GM21825 (cell line): Measurements from ENCODE around the gene SETD1B.

Experiments
- ATAC-seq: cut with Tn5 transposase; IDR thresholded peaks from one replicate; pipeline ENCODE4 v1.9.1; 2021; ENCODE audit warnings: mild to moderate bottlenecking, moderate library complexity; ENCODE audit not compliant: unreplicated experiment

The SETD1B gene

DNA sequence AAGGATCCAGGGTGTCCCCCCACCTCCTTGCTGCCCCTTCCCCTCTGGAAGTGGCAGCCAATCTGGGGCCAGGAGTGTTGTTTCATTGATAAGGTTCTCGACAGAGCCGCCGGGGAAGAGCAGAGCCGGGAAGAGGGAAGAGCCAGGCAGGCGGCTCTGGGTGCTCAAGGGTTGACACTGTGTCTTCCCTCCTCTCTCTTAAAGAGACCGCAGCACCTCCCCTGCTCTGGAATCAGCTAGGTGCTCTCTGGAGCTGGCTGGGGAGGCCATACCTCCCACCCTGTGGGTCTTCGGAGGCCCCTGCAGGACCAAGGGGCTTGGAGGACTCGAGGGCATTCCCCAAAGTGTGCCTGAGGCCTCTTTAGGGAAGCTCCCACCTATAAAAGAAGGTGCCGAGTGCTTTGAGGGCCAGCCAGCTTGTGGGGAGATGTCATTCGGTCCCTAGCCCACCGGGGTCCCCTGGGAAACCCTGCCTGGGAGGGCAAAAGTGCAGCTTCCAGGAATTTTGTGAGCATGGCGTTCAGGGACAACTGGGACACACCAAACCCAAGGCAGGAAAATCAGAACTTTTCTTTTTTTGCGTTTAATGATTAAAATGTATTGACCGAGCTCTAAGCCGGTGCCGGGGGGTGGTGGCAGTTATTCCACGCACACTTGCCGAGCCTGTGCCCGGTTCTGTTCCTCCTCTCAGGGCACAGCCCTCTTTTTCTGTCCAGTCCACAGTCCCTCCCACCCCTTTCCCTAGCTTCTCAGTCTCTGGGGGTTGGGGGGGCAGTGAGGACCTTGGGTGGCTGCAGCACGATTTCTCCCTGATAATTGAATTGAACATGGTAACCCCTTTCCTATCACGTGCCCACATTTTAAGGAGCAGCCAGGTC is 3.0 kb downstream of the SETD1B start:
- ATAC-seq, result no peak

GRCh38 chr12:121807642-121808347 is 4.0 kb downstream of the SETD1B start:
- ATAC-seq, result no peak

DNA sequence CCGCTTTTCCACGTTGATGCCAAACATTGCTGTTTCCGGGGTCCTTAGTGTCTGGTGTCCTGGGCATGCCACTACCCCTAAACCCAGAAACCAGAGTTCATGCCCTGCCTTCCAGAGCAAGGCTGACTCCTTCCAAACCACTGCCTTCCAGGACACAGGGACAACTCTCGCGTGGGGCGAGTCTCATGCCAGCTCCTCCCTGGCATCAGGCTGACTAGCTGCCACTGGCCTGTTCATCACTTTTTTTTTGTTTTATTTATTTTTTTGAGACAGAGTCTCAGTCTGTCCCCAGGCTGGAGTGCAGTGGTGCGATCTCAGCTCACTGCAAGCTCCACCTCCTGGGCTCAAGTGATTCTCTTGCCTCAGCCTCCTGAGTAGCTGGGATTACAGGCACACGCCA is 4.8 kb downstream of the SETD1B start:
- ATAC-seq, result no peak

DNA sequence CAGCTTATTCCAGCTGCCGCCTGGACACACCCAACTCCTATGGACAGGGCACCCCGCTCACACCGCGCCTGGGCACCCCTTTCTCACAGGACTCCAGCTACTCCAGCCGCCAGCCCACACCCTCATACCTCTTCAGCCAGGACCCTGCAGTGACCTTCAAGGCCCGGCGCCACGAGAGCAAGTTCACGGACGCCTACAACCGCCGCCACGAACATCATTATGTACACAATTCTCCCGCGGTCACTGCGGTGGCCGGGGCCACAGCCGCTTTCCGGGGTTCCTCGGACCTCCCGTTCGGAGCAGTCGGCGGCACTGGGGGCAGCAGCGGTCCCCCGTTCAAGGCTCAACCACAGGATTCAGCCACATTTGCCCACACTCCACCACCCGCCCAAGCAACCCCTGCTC is 5.9 kb downstream of the SETD1B start:
- ATAC-seq, result no peak

DNA sequence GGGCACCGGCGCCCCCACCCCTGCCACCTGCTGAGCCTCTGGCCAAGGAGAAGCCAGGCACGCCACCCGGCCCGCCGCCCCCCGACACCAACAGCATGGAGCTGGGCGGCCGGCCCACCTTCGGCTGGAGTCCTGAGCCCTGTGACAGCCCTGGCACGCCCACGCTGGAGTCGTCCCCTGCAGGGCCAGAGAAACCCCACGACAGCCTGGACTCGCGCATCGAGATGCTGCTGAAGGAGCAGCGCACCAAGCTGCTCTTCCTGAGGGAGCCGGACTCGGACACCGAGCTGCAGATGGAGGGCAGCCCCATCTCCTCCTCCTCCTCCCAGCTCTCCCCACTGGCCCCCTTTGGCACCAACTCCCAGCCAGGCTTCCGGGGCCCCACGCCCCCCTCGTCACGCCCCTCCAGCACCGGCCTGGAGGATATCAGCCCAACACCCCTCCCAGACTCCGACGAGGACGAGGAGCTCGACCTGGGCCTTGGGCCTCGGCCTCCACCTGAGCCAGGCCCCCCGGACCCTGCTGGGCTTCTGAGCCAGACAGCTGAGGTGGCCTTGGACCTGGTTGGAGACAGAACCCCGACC is 6.5 kb downstream of the SETD1B start:
- no peak for ATAC-seq

DNA sequence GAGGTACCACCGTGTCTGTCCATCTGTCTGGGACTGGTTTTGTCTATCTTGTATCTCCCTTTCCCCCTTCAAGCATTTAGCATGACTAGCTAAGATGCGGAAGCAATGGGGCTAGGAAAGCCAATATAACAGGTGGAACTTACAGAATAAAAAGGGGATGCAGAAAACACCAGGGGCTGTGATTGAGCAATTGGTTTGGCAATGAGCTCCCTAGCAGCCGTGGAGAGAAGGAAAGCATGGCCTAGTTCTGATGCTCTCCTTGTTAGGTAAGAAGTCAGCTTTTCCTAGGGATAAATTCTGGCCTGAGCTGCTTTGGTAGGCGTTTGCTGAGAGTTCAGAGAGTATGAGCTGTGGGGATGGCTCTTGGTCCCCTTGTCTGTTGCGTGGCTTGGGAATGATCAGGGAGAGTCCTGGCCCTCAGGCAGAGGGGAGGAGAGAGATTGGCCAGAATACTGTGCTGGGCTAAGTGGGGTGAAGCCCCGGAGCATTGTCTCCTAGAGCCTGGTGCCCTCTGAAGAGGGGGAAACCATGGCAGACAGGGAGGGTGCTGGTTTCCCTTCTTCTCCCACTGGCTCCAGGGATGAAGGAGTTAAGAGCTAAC is 7.1 kb downstream of the SETD1B start:
- no peak for ATAC-seq

DNA sequence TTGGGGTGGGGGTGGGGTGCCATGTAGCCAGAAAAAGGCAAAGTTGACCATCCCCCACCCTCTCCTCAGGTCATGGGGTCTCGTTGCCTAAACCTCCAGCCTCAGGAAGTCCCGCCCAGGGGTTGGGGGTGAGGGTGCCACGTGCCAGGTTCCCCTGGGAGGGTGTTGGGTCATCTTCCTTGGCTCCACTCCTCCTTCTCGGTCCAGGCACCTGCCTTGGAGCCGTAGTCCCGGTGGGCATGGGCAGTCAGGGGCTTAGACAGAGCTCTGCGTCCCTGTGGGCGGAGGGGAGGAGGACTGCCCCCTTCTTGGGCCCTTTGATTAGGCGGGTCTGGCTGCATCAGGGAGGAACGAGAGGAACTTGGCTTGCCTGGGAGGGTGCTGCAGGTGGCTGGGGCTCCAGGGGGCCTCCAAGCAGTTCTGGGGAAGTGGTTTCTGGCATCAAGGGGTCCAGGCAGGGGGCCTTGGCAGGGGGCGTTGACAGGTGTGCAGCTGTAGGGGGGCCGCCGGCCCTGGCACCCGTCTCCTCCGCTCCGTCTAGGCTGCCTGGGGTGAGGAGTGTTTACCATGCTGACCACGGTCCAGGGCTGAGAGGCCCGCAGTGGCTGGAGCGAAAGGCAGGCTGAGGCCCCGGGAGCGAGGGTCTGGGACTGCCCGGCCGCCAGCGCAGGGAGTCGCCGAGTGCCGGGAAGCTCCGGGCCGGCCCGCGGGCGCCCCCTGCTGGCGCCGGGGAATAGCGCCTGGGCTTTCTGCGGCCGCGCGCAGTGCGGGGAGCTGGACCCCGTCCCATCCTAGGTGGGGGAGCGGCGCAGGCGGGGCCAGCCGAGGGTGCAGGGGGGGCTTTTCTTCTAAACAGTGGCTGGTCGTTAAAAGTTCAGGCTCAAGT is 7.9 kb downstream of the SETD1B start:
- peak; percentile 64 for ATAC-seq

GRCh38 chr12:121812320-121812871 is 8.6 kb downstream of the SETD1B start:
- peak; percentile 15 for ATAC-seq

DNA sequence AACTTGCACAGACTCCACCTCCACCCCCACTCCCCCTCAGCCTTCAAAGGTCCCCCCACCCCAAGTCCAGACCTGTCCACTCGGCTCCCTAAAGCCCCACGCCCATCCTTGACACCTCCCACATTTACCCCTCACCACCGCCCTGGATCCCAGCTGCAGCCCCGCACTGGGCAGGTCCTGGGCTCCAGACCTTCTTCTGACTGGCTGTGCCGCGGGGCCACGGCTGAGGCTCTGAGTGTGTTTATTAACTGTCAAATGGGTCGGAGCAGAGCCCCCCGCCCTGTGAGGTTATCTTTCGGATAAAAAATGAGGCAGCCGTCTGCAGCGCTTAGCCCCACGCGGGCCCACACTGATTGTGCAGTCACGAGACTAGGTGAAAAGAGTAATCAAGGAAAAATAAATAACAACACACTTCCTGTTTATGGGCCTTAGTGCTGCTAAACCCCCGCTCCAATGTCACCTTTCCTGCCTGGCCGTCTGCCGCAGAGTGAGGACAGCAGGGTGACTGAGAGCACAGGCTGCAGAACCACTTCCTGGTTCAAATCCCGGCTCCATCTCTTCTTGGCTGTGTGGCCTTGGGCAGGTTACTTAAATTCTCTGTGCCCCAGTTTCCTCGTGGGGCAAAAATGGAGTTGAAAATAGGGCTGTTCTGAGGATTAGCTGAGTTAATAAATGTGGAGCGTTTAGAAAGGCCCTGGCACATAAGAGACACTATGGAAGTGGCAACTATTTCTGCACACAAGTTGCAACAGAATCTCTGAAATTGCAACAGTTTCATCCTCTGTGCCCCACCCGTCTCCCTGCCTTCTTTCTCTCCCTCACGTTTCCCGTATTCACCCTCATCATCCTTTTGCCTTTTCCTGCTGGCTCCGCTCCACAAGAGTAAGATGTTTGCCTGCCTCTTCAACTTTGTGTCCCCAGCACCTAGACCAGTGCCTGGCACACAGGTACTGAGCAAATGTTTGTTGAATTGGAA is 9.4 kb downstream of the SETD1B start:
- no peak for ATAC-seq

DNA sequence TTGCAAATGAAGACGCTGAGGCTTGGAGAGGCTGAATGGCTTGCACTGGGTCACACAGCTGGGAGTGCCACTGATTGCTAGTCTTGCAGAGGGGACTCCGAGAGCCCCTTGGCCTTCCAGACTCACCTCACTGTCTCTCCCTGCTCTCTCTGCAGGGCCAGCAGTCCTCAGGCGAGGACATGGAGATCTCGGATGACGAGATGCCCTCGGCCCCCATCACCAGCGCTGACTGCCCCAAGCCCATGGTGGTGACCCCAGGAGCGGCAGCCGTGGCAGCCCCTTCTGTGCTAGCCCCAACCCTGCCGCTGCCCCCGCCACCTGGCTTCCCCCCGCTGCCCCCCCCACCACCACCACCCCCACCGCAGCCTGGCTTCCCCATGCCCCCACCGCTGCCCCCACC is 10.1 kb downstream of the SETD1B start:
- ATAC-seq, result no peak

- no peak for ATAC-seq
Measured at GRCh38 chr12:121814429-121815119, 10.8 kb downstream of the SETD1B start.

GRCh38 chr12:121815263-121815662 is 11.5 kb downstream of the SETD1B start:
- no peak for ATAC-seq

DNA sequence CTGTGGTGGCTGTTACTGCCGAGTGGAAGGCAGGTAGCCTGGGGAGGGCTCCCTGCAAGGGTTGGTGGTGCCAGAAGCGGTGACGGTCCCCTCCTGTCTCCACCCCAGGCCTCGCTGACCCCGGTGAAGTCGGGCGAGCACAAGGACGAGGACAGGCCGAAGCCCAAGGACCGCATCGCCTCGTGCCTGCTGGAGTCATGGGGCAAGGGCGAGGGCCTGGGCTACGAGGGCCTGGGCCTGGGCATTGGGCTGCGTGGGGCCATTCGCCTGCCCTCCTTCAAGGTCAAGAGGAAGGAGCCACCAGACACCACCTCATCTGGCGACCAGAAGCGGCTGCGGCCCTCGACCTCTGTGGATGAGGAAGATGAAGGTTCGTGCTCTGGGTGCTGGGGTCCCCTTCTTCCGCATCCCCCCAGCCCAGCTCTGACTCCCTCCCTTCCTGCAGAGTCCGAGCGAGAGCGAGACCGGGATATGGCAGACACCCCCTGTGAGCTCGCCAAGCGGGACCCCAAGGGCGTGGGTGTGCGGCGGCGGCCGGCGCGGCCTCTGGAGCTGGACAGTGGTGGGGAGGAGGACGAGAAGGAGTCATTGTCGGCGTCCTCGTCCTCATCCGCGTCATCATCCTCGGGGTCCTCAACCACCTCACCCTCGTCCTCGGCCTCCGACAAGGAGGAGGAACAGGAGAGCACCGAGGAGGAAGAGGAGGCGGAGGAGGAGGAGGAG is 13.3 kb downstream of the SETD1B start:
- no peak for ATAC-seq

- no peak for ATAC-seq
Measured at GRCh38 chr12:121817648-121818043, 13.8 kb downstream of the SETD1B start.

DNA sequence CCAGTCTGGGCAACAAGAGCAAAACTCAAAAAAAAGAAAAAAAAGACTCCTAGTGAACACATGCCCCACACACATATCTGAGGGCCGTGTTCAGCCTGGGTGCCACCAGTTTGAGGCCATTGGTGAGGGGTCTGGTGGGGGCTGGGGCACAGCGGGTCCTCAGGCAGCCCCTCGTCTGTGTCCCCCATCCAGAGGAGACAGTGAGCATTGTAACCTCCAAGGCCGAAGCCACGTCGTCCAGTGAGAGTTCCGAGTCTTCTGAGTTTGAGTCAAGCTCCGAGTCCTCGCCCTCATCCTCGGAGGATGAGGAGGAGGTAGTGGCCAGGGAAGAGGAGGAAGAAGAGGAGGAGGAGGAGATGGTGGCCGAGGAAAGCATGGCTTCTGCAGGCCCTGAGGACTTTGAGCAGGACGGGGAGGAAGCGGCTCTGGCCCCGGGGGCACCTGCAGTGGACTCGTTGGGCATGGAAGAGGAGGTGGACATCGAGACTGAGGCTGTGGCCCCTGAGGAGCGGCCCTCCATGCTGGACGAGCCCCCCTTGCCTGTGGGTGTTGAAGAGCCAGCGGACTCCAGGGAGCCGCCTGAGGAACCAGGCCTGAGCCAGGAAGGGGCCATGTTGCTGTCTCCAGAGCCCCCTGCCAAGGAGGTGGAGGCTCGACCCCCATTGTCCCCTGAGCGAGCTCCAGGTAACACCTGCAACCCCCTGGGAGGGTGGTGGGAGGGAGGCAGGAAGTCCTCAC is 15.6 kb downstream of the SETD1B start:
- no peak for ATAC-seq

GRCh38 chr12:121820056-121820455 is 16.2 kb downstream of the SETD1B start:
- no peak for ATAC-seq
